ENCODE measurements around the gene FNTB. TPM values are rescaled to one million over a fixed set of nuclear protein-coding genes. Genes with fewer than 3 reads are reported as not detected.

Gene FNTB
- total RNA-seq, 5 donors from 2014 or later (not counting 1 experiment from before 2014, with no cell fraction given): 9.6 to 14.2 (median 10.4) TPM

- POLR2A ChIA-PET: no interaction called here
- no CpG with 5 or more reads among the region's 2 CpGs for WGBS (ENCODE audit: insufficient coverage)
Observed at GRCh38 chr14:64958201-64958600, 28.5 kb upstream of the FNTB start.

GRCh38 chr14:64958743-64959142 is 28.0 kb upstream of the FNTB start:
- ChIA-PET POLR2A (no interaction called here), CTCF (no interaction called here)
- WGBS (ENCODE audit: insufficient coverage): 98% methylated on average over 5 of the region's 5 CpGs
- H3K27me3 Mint-ChIP-seq: no peaks in the 10 kb centered on the region
- H3K4me3 Mint-ChIP-seq: no peak overlapping the region
- Histone ChIP-seq H3K4me1 (ENCODE audit: control insufficient read depth in 1 of 2, extremely low read depth in 1 of 2, insufficient read depth in 2 of 2, low read length in 2 of 2) (peaks cover 0 to 7% of the 10 kb centered on the region in 2 experiments), H3K36me3 (ENCODE audit: control insufficient read depth in 2 of 2, extremely low read depth in 1 of 2, insufficient read depth in 1 of 2, low read length in 1 of 2) (peaks cover 0 to 6% of the 10 kb centered on the region in 2 donors), H3K27me3 (replicated peaks in 1 of 2; ENCODE audit: control insufficient read depth in 2 of 2, extremely low read depth in 1 of 2, insufficient read depth in 2 of 2, low read length in 1 of 2) (no peaks in the 10 kb centered on the region), H3K4me3 (ENCODE audit: control insufficient read depth in 1 of 2, extremely low read depth in 1 of 2, low read length in 1 of 2) (no peak overlapping the region), H3K27ac (ENCODE audit: low read length) (no peak overlapping the region), H3K9me3 (no peaks in the 10 kb centered on the region)
- DNase-seq (no peak), ATAC-seq (replicated peaks in 1 of 4) (no peak)
- peaks cover 18% of the 10 kb centered on the region for H3K36me3 Mint-ChIP-seq
- H3K9me3 Mint-ChIP-seq: no peaks in the 10 kb centered on the region
- H3K27ac Mint-ChIP-seq: no peak overlapping the region
- peaks cover 2 to 11% (median 2%) of the 10 kb centered on the region in 3 donors for H3K4me1 Mint-ChIP-seq

More at GRCh38 chr14:64958201-64958600, 28.5 kb upstream of the FNTB start:
- H3K4me1 Mint-ChIP-seq: peaks cover 2 to 9% (median 2%) of the 10 kb centered on the region in 3 donors
- CTCF ChIA-PET: no interaction called here
- ATAC-seq (replicated peaks in 1 of 4) (no peak), DNase-seq (no peak)
- Histone ChIP-seq H3K27ac (ENCODE audit: low read length) (no peak overlapping the region), H3K4me3 (ENCODE audit: control insufficient read depth in 1 of 2, extremely low read depth in 1 of 2, low read length in 1 of 2) (no peak overlapping the region), H3K4me1 (ENCODE audit: control insufficient read depth in 1 of 2, extremely low read depth in 1 of 2, insufficient read depth in 2 of 2, low read length in 2 of 2) (peaks cover 0 to 7% of the 10 kb centered on the region in 2 experiments), H3K9me3 (no peaks in the 10 kb centered on the region), H3K36me3 (ENCODE audit: control insufficient read depth in 2 of 2, extremely low read depth in 1 of 2, insufficient read depth in 1 of 2, low read length in 1 of 2) (peaks cover 0 to 6% of the 10 kb centered on the region in 2 donors), H3K27me3 (replicated peaks in 1 of 2; ENCODE audit: control insufficient read depth in 2 of 2, extremely low read depth in 1 of 2, insufficient read depth in 2 of 2, low read length in 1 of 2) (no peaks in the 10 kb centered on the region)
- H3K4me3 Mint-ChIP-seq: no peak overlapping the region
- H3K9me3 Mint-ChIP-seq: no peaks in the 10 kb centered on the region
- peaks cover 18% of the 10 kb centered on the region for H3K36me3 Mint-ChIP-seq
- H3K27me3 Mint-ChIP-seq: no peaks in the 10 kb centered on the region
- no peak overlapping the region for H3K27ac Mint-ChIP-seq

- no peak overlapping the region for H3K27ac ChIP-seq (ENCODE audit: low read length)
- peaks cover 0 to 4% of the 10 kb centered on the region in 2 donors for H3K36me3 ChIP-seq (ENCODE audit: control insufficient read depth in 2 of 2, extremely low read depth in 1 of 2, insufficient read depth in 1 of 2, low read length in 1 of 2)
- H3K27me3 Mint-ChIP-seq: no peaks in the 10 kb centered on the region
- CTCF ChIA-PET: interaction anchor here in 1 of 2 donors (0.8 kb wide), 1 partner anchor 69 kb away, joined by 4 read pairs; no protein-coding TSS in a partner anchor
- no peak for ATAC-seq (replicated peaks in 1 of 4)
- peaks cover 2 to 14% (median 2%) of the 10 kb centered on the region in 3 donors for H3K4me1 Mint-ChIP-seq
- no peak for DNase-seq
- H3K27me3 ChIP-seq (replicated peaks in 1 of 2; ENCODE audit: control insufficient read depth in 2 of 2, extremely low read depth in 1 of 2, insufficient read depth in 2 of 2, low read length in 1 of 2): no peaks in the 10 kb centered on the region
- H3K27ac Mint-ChIP-seq: no peak overlapping the region
- no peak overlapping the region for H3K4me3 Mint-ChIP-seq
- H3K9me3 Mint-ChIP-seq: no peaks in the 10 kb centered on the region
- WGBS (ENCODE audit: insufficient coverage): 86% methylated on average over 4 of the region's 5 CpGs
- POLR2A ChIA-PET: interaction anchor here in 1 of 2 donors (0.7 kb wide), 1 partner anchor 47 kb away, joined by 3 read pairs; no protein-coding TSS in a partner anchor
- H3K9me3 ChIP-seq: no peaks in the 10 kb centered on the region
- H3K4me1 ChIP-seq (ENCODE audit: control insufficient read depth in 1 of 2, extremely low read depth in 1 of 2, insufficient read depth in 2 of 2, low read length in 2 of 2): peaks cover 0 to 7% of the 10 kb centered on the region in 2 experiments
- peaks cover 9% of the 10 kb centered on the region for H3K36me3 Mint-ChIP-seq
- no peak overlapping the region for H3K4me3 ChIP-seq (ENCODE audit: control insufficient read depth in 1 of 2, extremely low read depth in 1 of 2, low read length in 1 of 2)
Observed at GRCh38 chr14:64960762-64961276, 25.9 kb upstream of the FNTB start.

- no peaks in the 10 kb centered on the region for H3K36me3 Mint-ChIP-seq
- no peak overlapping the region for H3K27ac Mint-ChIP-seq
- CTCF ChIA-PET: no interaction called here
- H3K4me1 ChIP-seq (ENCODE audit: control insufficient read depth in 1 of 2, extremely low read depth in 1 of 2, insufficient read depth in 2 of 2, low read length in 2 of 2): peaks cover 0 to 7% of the 10 kb centered on the region in 2 experiments
- no peaks in the 10 kb centered on the region for H3K27me3 Mint-ChIP-seq
- H3K9me3 Mint-ChIP-seq: no peaks in the 10 kb centered on the region
- WGBS (ENCODE audit: insufficient coverage): no CpG with 5 or more reads among the region's 1 CpG
- H3K4me1 Mint-ChIP-seq: peaks cover 6 to 23% (median 10%) of the 10 kb centered on the region in 3 donors
- no peaks in the 10 kb centered on the region for H3K9me3 ChIP-seq
- no peak overlapping the region for H3K4me3 ChIP-seq (ENCODE audit: control insufficient read depth in 1 of 2, extremely low read depth in 1 of 2, low read length in 1 of 2)
- DNase-seq: no peak
- H3K4me3 Mint-ChIP-seq: no peak overlapping the region
- POLR2A ChIA-PET: no interaction called here
- H3K36me3 ChIP-seq (ENCODE audit: control insufficient read depth in 2 of 2, extremely low read depth in 1 of 2, insufficient read depth in 1 of 2, low read length in 1 of 2): no peaks in the 10 kb centered on the region
- H3K27ac ChIP-seq (ENCODE audit: low read length): no peak overlapping the region
- no peak for ATAC-seq (replicated peaks in 1 of 4)
- no peaks in the 10 kb centered on the region for H3K27me3 ChIP-seq (replicated peaks in 1 of 2; ENCODE audit: control insufficient read depth in 2 of 2, extremely low read depth in 1 of 2, insufficient read depth in 2 of 2, low read length in 1 of 2)
Observed at GRCh38 chr14:64963611-64964010, 23.1 kb upstream of the FNTB start.

- Mint-ChIP-seq H3K4me3 (no peak overlapping the region), H3K36me3 (no peaks in the 10 kb centered on the region), H3K9me3 (no peaks in the 10 kb centered on the region), H3K27me3 (no peaks in the 10 kb centered on the region), H3K4me1 (peaks cover 11 to 25% (median 14%) of the 10 kb centered on the region in 3 donors), H3K27ac (no peak overlapping the region)
- CTCF ChIA-PET: no interaction called here
- H3K9me3 ChIP-seq: no peaks in the 10 kb centered on the region
- ATAC-seq (replicated peaks in 1 of 4): no peak
- 88% methylated on average over 6 of the region's 15 CpGs for WGBS (ENCODE audit: insufficient coverage)
- POLR2A ChIA-PET: no interaction called here
- no peak for DNase-seq
- peaks cover 0 to 7% of the 10 kb centered on the region in 2 experiments for H3K4me1 ChIP-seq (ENCODE audit: control insufficient read depth in 1 of 2, extremely low read depth in 1 of 2, insufficient read depth in 2 of 2, low read length in 2 of 2)
- H3K27me3 ChIP-seq (replicated peaks in 1 of 2; ENCODE audit: control insufficient read depth in 2 of 2, extremely low read depth in 1 of 2, insufficient read depth in 2 of 2, low read length in 1 of 2): no peaks in the 10 kb centered on the region
- H3K4me3 ChIP-seq (ENCODE audit: control insufficient read depth in 1 of 2, extremely low read depth in 1 of 2, low read length in 1 of 2): no peak overlapping the region
- H3K27ac ChIP-seq (ENCODE audit: low read length): no peak overlapping the region
- H3K36me3 ChIP-seq (ENCODE audit: control insufficient read depth in 2 of 2, extremely low read depth in 1 of 2, insufficient read depth in 1 of 2, low read length in 1 of 2): no peaks in the 10 kb centered on the region
Observed at GRCh38 chr14:64965356-64966000, 21.2 kb upstream of the FNTB start.

- peaks cover 0 to 12% of the 10 kb centered on the region in 2 experiments for H3K4me1 ChIP-seq (ENCODE audit: control insufficient read depth in 1 of 2, extremely low read depth in 1 of 2, insufficient read depth in 2 of 2, low read length in 2 of 2)
- no peak overlapping the region for H3K4me3 Mint-ChIP-seq
- no CpG with 5 or more reads among the region's 2 CpGs for WGBS (ENCODE audit: insufficient coverage)
- ATAC-seq (replicated peaks in 1 of 4) (no peak), DNase-seq (no peak)
- H3K4me1 Mint-ChIP-seq: peaks cover 21 to 31% (median 22%) of the 10 kb centered on the region in 3 donors
- no peaks in the 10 kb centered on the region for H3K27me3 Mint-ChIP-seq
- peaks cover 0 to 8% of the 10 kb centered on the region in 2 experiments for H3K27me3 ChIP-seq (replicated peaks in 1 of 2; ENCODE audit: control insufficient read depth in 2 of 2, extremely low read depth in 1 of 2, insufficient read depth in 2 of 2, low read length in 1 of 2)
- H3K27ac Mint-ChIP-seq: peak overlapping the region in 1 of 2 donors; percentile 60
- CTCF ChIA-PET: interaction anchor here in 1 of 2 donors (1.5 kb wide), 1 partner anchor 17 kb away, joined by 3 read pairs; no protein-coding TSS in a partner anchor
- no peaks in the 10 kb centered on the region for H3K36me3 Mint-ChIP-seq
- H3K9me3 Mint-ChIP-seq: no peaks in the 10 kb centered on the region
- POLR2A ChIA-PET: interaction anchor here in 1 of 2 donors (0.7 kb wide), 1 partner anchor 78 kb away, joined by 5 read pairs; no protein-coding TSS in a partner anchor
- no peaks in the 10 kb centered on the region for H3K36me3 ChIP-seq (ENCODE audit: control insufficient read depth in 2 of 2, extremely low read depth in 1 of 2, insufficient read depth in 1 of 2, low read length in 1 of 2)
- H3K27ac ChIP-seq (ENCODE audit: low read length): no peak overlapping the region
- H3K4me3 ChIP-seq (ENCODE audit: control insufficient read depth in 1 of 2, extremely low read depth in 1 of 2, low read length in 1 of 2): no peak overlapping the region
- no peaks in the 10 kb centered on the region for H3K9me3 ChIP-seq
Observed at GRCh38 chr14:64966976-64967375, 19.7 kb upstream of the FNTB start.

Measured in T-cell (primary cell).